GM19239 (cell line): Measurements from ENCODE around the gene C21orf58.
A peak's percentile ranks its signal among the peaks of the same experiment; 100 is the strongest.
"Not testable (repeated sequence)": the region's sequence is repeated elsewhere in the genome, so short reads cannot be mapped to it uniquely, and the experiment has no call there.

Source experiments
- DNase-seq: peaks from one replicate; pipeline ENCODE4 v3.0.0; 2011; ENCODE audit warnings: low spot score; ENCODE audit not compliant: insufficient read length
- FAIRE-seq: peaks from 2 replicates; lab custom pipeline; 2011; peaks lifted over from hg19 to GRCh38; lab: Jason Lieb, UNC

C21orf58 gene

DNA sequence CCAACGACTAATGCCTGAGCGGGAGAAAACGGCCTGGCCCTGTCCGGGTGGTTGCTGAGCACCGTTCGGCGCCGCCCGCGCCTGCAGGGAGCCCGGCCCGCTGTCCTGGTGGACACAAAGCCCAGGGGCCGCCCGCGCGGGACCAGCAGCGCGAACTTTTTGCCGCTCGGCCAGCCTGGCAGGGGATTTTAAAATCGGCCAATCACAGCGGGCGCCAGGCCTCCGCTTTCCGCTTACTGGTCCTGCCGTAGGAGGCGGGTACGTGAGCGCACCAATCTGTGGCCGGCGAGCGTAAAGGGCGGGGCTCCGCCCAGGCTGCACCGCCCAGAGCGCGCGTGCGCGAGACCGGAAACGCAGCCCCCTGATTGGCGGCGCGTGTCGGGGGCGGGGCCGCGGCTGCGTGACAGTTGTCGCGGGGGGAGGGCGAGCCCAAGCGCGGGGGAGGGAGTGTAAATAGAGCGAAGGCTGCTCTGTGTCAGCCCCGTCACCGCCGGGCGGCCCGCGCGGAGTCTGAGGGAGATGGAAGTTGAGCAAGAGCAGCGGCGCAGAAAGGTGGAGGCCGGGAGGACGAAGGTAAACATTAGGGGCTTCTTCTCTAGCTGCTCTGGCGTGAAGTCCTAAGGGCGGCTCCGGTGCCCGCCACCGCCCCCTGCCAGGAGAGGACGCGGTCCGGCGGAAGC is at the start of gene C21orf58, which contains the start of gene PCNT:
Gene C21orf58 (minus strand): TSS at position 161 of the 680 bp plus-strand sequence. CDS start 1,132 bp downstream, outside the sequence.
Gene PCNT (plus strand): TSS at position 447 of the 680 bp plus-strand sequence. CDS start 73 bp downstream, at position 520.
- FAIRE-seq (peak; percentile 89), DNase-seq (peak; percentile 97)

- FAIRE-seq, DNase-seq: not testable (repeated sequence)
Observed at GRCh38 chr21:46372947-46373346, 49.3 kb upstream of the C21orf58 start.

GRCh38 chr21:46372014-46372485 is 48.4 kb upstream of the C21orf58 start:
- FAIRE-seq (no peak), DNase-seq (no peak)

- DNase-seq: no peak
- no peak for FAIRE-seq
Observed at GRCh38 chr21:46371204-46372013, 47.7 kb upstream of the C21orf58 start.

DNA sequence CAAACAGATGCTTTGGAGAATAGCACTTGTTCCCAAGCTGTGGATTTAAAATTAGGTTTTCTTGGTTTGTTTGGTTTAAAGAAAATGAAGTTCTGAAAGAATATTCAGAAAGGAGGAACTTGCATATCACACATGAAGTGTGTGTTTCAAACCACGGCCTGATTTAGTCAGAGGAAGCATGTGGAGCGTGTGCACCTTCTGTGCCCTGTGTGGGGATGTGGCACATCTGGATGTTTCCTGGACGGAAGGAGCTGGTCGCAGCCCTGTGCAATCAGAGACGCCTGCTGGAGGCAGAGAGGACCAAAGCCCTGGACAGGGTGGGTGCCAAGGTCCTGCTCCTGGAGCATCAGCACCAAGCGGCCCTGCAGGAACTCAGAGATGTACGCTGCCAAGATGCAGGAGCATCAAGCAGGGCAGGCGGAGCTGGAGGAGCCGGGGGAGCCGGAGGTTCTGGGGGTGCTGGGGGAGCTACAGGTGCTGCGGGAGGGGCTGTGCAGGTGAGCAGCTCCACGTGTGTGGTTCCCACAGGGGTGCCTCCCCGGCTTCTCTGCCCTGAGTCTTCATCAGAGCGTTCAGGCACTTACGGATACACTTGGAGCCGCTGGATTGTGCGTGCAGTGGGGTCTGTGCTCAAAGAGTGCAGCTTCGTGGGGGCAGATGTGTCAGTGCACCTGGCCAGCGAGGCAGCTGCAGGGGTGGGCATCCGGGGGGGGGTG is 46.0 kb upstream of the C21orf58 start:
- DNase-seq: peak; percentile 46
- no peak for FAIRE-seq

DNA sequence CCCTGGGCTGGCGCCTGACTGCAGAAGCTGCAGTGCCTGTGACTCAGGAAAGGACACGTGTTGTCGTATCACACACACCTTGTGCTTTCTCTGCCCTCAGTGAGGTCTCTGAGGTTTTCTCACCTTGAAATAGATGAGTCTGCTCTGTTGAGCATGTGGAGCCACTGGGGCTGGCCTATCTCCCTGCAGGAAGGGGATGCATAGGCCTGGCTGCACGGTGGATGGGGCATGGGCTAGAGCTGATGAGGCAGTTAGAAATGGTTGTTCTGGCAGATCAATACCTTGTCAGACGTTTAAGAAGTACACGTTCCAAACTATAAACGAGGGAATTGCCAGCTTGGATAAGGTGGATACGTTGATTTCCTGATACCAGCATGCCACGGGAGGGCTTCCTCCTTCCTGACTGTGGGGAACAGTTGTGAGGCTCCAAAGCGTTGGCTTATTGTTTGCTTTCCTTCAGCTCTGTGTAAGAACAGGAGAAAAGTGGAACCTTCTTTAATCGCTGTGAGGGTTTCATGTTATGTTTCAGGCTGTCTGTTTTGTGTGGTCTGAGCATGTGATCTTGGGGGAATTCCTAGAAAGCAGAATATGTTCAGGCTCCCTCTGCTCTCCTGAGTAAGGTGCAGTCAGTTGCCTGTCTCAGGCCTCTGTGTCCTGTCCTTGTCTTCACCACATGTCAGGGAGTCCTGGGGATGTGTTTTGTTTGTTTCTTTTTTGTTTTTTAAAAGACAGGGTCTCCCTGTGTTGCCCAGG is 45.0 kb upstream of the C21orf58 start:
- peak; percentile 95 for FAIRE-seq
- peak; percentile 71 for DNase-seq

- DNase-seq: no peak
- FAIRE-seq: no peak
Observed at GRCh38 chr21:46366966-46367365, 43.3 kb upstream of the C21orf58 start.

- FAIRE-seq (no peak), DNase-seq (no peak)
Observed at GRCh38 chr21:46366561-46366960, 42.9 kb upstream of the C21orf58 start.

DNA sequence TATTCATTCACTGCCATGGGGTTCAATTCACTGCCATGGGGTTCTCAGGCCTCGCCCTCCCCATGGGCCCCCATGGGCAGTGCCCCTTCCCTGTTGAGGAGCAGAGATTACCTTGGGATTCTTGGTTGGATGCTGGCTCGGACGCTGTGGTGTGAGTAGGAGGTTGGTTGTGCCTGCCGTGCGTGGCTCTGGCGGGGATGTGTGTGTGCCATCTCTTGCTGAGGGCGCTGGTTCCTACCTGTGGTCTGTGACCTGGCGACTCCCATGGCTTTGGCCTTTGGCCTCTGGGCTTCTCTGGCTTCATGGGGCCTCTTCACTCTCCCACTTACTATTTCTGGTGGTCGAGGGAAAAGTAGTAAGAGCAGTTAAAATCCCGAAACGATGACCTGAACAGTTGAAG is 42.4 kb upstream of the C21orf58 start:
- FAIRE-seq: no peak
- DNase-seq: no peak

- DNase-seq (no peak), FAIRE-seq (no peak)
Observed at GRCh38 chr21:46363698-46364097, 40.0 kb upstream of the C21orf58 start.

DNA sequence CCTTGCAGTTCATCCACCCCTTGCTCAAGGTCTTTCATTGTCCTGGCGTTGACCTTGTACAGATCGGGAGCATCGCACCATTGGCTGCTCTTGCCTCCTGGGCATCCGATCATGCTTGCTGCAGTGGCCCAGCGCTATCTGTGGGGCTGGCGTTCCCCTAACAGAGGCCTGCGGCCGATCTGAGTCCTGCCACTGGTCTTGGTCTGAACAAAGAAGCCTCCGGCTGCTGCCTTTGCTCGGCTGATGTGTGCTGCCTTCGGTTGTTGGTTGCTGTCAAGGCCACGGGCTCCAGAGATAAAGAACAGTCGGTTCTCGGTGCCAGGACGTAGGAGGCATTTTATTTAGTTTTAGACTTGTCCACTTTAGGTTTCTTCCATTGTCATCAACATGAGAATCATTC is 39.3 kb upstream of the C21orf58 start:
- FAIRE-seq (no peak), DNase-seq (no peak)

GRCh38 chr21:46361935-46362334 is 38.3 kb upstream of the C21orf58 start:
- FAIRE-seq (no peak), DNase-seq (no peak)

- DNase-seq (no peak), FAIRE-seq (no peak)
Observed at GRCh38 chr21:46361176-46361575, 37.5 kb upstream of the C21orf58 start.

- DNase-seq (no peak), FAIRE-seq (no peak)
Observed at GRCh38 chr21:46357684-46358425, 34.2 kb upstream of the C21orf58 start.

- DNase-seq: no peak
- FAIRE-seq: no peak
Observed at GRCh38 chr21:46357335-46357604, 33.6 kb upstream of the C21orf58 start.

GRCh38 chr21:46356494-46357334 is 33.0 kb upstream of the C21orf58 start:
- FAIRE-seq (peak; percentile 52), DNase-seq (no peak)

GRCh38 chr21:46356005-46356338 is 32.3 kb upstream of the C21orf58 start:
- FAIRE-seq (no peak), DNase-seq (no peak)

DNA sequence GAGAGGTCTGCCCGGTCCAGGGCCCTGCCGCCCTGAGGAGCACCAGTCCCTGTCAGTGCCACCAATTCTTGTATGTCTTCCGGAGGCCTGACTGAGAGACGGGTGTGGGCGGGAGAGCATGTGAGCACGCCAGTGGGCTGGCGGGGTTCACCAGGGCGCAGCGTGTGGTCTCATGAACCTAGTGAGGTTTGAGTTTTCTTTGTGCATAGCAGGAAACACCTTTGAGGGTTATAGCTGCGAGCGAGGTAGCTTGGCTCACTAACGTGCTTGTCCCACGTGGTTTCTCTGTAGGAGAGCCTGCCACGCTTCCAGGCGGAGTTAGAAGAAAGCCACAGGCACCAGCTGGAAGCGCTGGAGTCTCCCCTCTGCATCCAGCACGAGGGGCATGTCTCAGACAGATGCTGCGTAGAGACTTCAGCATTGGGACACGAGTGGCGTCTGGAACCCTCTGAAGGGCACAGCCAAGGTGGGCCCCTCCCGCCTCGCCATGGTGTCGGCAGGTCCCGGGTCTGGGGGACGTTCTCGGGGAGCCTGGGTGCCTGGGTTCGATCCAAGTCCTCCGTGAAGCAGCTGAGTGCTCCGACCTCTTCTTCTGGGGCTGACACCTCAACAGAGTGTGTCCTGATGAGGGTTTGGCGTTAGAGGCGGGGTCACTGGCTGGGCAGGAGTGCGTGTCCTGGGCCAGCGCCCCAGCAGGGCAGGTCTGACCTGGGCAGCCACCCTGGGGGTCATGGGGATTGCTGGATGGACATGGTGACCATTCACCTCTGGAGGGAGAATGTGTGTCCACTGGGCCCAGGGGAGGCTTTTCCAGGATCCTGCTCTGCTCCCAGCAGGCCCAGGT is 31.7 kb upstream of the C21orf58 start:
- no peak for DNase-seq
- FAIRE-seq: no peak
